HEK293 (cell line): ENCODE measurements around the gene IFNL3.
"Not testable (repeated sequence)": the region's sequence is repeated elsewhere in the genome, so short reads cannot be mapped to it uniquely, and the experiment has no call there.

Experiments
- ATF2 ChIP-seq: fragments of 450-650 bp; formaldehyde crosslinking; IDR thresholded peaks from 2 replicates; pipeline ENCODE4 v1.5.1; 2016; ENCODE audit warnings: missing biosample characterization, missing genetic modification characterization, low read depth
- CTCF ChIP-seq: fragments of 450-650 bp; formaldehyde crosslinking; IDR thresholded peaks from 2 replicates; pipeline ENCODE4 v1.5.1; 2016; ENCODE audit warnings: missing biosample characterization, missing genetic modification characterization
- EGR2 ChIP-seq: fragments of 450-650 bp; formaldehyde crosslinking; IDR thresholded peaks from 2 replicates; pipeline ENCODE4 v1.5.1; 2016; ENCODE audit warnings: low read depth, missing biosample characterization, missing genetic modification characterization
- HIC1 ChIP-seq: fragments of 450-650 bp; formaldehyde crosslinking; IDR thresholded peaks from 2 replicates; pipeline ENCODE4 v1.5.1; 2016; ENCODE audit warnings: missing biosample characterization, missing genetic modification characterization
- KLF9 ChIP-seq: fragments of 450-650 bp; formaldehyde crosslinking; IDR thresholded peaks from 2 replicates; pipeline ENCODE4 v1.5.1; 2016; ENCODE audit warnings: missing biosample characterization, missing genetic modification characterization, low read depth
- PRDM6 ChIP-seq: fragments of 450-650 bp; formaldehyde crosslinking; IDR thresholded peaks from 2 replicates; pipeline ENCODE4 v1.5.1; 2017; ENCODE audit warnings: missing biosample characterization, missing genetic modification characterization
- ZNF704 ChIP-seq: fragments of 450-650 bp; formaldehyde crosslinking; IDR thresholded peaks from 2 replicates; pipeline ENCODE4 v1.5.1; 2016; ENCODE audit warnings: missing biosample characterization, missing genetic modification characterization

GRCh38 chr19:39269369-39269768 is 24.6 kb upstream of the IFNL3 start:
- not testable (repeated sequence) for TF ChIP-seq PRDM6 (tag by site-specific recombination); CTCF (tag by site-specific recombination); ZNF704 (tag by site-specific recombination); HIC1 (tag by site-specific recombination); EGR2; ATF2 (tag by site-specific recombination); KLF9
